GM19351 (cell line): Measurements from ENCODE around the gene CEP128.

Experiments
- ATAC-seq: cut with Tn5 transposase; IDR thresholded peaks from one replicate; pipeline ENCODE4 v1.9.1; 2021; ENCODE audit warnings: mild to moderate bottlenecking, moderate library complexity; ENCODE audit not compliant: unreplicated experiment

The CEP128 gene

DNA sequence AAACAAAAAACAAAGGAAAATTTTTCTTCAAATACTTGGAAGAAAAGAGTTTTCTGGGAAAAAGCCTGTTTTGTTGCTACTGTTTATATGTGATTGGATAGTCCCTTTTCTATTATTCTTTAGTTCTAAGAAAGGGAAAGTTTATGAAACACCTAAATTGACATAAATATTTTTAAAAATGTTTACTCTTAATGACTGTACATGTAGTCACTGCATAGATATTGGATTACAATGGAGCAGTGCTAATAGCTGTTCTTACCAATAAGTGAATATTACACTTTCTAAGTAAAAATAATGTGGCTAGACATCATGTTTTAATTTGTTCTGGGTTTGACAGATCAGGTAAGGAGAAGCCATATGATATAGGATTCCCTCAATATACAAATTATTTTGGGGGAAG, 377.5 kb downstream of the CEP128 start:
- no peak for ATAC-seq

DNA sequence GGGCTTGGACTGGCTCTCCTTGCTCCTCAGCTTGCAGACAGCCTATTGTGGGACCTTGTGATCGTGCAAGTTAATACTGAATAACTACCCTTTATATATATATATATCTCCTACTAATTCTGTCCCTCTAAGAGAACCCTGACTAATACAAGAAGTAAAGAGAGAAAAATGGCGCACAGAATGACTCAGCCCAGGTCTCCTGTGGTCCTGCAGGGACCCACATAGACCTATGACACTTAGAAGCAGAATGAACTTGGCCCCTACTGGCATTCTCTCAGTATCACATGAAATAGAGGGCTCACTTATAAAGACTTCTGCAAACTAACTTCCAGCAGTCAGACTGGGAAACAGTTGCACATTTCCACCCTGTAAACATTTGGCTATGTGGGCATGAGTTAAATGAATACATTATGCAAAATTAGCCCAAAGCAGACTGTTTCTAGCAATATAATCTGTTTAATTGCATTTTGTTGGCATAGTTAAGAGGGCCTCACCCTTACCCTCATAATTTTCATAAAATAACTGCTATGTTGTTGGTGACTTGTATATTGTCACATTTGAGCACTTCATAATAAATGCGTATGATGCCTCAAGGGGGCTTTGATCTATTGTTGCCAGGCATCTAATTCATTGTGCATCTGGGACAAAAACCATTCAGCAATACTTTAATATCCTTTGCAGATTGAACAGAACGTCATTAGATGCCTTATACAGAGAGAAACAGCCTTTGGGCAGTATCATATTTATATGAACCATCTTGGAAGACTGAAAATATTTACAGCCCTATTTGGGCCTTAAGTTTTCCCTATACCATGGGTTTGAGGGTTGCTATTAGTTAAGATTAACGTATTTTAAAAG, 380.5 kb downstream of the CEP128 start:
- peak; percentile 94 for ATAC-seq

DNA sequence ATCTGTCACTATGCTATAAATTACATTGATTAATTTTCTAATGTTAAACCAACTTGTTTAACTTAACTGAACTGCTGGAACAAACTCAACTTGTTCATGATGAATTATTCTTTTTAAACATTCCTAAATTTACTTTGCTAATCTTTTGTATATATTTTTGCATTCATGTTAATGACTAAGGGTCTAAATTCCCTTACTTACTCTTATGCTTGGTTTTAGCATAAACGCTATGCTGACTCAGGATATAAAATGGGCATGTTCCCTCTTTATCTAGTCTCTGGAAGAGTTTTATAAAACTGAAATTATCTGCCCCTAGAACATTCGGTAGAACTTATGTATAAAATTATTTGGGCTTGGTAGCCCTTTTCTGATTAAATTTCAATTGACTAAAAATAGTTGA, 387.4 kb downstream of the CEP128 start:
- no peak for ATAC-seq

DNA sequence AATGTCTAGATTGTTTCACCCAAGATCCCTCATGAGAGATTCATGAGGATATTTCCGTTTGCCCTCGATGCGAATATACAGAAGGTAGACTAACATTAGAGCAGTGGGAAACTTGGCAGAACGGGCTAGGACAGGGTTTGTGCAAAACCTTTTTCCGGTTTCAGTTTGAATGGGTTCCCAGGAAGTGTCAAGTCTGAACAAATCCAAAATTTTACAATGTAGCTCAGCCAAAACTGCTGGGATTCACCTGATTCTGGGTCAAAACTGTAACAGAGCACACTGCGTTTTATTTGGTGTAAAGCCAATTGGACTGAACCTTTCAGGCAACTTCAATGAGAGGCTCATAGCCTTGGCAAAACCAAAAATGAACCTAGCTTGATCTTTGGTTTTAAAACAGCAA, 392.4 kb downstream of the CEP128 start:
- ATAC-seq, result no peak

DNA sequence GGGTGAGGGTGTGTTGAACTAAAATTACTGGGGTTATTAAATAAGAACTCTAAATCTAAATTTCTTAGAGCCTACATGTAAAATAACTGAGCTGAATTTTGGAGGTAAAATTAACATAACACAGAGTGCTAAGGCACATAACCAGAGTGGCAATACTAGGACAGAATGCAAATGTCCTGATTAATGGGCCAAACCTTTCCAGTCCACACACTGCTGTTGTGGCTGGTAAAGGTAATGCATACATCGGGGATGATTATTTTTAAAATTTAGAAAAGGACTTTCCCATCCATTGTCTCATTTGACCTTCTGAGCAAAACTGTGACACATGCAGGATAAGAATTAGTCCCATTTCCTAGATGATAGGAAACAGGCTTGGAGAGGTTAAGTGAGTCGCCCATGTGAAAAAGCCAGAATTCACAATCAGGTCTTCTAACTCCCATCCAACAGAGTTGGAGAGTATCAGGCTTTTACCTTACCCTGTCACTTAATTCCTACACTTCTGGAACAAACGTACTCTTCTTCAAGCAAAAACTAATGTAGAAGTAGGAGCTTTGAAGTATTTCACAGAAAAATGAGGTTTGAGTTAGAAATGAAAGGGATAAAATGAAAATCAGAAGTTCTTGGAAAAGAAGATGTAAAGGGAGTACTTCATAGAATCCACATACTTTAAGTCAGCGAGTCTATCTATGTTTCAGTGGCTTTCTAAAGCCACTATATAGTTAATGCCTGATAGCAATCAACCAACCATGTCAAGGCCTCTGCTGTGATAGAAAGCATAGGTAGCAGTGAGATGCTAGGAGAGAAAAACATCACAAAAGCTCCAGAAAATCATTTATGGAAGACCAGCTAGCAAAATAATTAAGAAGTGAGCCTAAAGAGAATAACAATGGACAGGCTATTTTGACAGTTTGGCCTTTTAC, 395.3 kb downstream of the CEP128 start:
- no peak for ATAC-seq

DNA sequence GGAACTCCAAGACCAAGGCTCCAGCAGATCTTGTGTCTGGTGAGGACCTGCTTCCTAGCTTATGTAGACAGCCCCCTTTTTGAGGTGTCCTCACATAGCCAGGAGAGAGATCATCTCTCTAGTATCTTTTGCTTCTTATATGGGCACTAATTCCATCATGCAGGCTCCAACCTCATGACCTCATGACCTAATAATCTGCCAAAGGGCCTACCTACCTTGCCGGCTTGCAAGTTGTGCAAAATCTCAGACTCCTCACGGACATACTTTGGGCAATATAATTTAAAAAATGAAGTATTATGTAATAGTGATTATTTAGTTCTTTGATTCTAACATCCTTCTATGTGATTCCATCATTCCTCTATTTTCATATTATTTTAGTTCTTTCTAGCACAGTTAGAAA, 397.2 kb downstream of the CEP128 start:
- ATAC-seq, result no peak

DNA sequence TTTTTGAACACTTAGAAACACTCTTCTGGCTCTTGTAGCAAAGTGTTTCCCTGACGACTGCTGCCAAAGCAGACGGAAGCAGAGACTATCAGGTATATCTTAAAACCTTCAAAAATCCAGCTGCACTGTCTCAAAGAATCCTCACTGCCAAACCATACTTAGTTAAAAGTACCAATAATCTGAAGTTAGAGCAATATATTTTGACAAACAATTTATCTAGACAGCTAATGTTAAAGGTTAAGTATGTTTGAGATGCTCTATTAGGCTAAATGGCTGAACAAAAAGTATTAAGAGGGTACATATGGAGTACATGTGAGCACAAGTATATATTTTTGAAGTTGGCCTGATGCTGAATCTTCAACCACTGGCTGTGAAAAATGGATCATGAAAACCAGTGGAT, 398.3 kb downstream of the CEP128 start:
- no peak for ATAC-seq

DNA sequence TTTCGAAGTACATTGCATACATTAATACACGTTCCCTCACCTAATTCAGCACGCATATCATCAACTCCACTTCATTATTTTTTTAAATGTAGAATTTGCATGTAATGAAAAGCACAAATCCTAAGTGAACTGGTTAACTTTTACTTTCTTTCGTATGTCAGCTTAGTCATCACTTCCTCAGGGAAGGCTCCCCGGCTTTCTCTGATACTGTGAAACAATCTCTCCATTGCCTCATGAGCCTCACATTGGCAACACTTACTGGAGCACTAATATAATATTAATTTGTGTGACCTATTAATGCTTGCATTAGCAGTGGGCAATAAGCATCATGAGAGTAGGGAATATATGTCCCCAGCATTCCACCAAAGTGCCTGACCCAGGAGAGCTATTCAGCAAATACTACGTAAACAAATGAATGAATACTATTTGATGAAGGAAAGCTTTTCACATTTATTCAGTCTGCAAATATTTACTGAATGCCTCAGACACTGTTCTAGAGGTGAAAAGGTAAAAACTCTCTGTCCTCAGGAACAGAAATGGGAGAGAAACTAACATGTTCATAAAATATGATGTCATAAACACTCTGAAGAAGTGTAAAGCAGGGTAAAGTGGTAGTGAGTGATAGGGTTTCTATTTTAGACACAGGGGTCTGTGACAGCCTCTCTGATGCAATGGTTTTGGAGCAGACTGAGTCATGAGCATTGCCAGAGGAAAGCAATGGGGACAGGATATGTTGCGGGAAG, 402.7 kb downstream of the CEP128 start:
- no peak for ATAC-seq

DNA sequence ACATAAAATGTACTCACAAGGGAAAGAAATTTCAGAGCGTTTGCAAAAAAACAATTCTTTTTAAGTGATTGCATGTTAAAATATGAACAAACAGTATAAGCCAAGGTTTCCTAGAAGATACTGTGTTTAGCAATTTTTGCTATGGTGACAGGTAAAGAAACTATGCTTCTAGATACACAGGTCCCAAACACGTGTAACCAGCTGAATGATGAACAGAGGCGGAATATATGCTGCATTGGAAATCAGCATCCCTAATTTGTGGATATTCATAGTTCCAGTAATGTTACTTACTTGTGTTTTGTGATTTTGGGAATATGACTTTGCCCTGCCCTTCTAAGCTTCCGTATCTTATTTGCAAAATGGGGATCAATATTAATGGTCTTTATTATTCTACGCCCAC, 403.9 kb downstream of the CEP128 start:
- ATAC-seq, result no peak

DNA sequence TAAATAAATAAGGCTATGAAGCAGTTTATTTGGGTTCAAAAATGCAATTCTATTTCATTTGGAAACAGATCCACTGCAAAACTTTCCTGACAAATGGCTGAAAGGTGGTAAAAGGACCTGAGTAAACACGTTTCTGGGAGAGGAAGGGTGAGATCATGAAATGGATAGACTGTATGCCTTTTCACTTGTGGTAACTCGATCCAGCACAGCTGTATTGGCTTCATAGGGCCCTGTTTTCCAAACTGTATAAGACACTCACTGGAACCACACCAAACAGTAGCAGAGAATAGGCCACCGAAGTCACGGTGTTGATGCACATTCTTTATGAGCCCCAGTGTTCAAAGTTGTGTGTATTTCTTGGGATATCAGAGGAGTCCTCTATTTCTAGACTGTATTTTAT, 405.1 kb downstream of the CEP128 start:
- ATAC-seq, result no peak

DNA sequence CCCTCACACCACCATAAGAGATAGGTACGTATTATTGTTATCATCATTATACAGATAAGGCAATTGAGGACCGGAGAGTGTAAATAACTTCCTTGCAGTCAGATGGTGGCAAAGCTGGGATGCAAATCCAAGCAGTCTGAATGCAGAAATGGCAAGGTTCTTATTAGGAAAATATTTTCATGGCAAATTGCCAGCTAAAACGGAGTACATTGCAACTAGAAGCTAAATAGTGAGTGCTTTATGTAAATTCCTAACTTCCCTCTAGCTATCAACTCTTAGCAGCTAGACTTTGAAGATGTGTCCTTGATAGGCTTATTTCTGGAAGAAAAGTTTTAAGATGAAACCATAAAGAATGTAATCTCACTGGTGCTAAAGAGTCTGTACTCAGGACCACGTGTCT, 406.4 kb downstream of the CEP128 start:
- ATAC-seq, result no peak

DNA sequence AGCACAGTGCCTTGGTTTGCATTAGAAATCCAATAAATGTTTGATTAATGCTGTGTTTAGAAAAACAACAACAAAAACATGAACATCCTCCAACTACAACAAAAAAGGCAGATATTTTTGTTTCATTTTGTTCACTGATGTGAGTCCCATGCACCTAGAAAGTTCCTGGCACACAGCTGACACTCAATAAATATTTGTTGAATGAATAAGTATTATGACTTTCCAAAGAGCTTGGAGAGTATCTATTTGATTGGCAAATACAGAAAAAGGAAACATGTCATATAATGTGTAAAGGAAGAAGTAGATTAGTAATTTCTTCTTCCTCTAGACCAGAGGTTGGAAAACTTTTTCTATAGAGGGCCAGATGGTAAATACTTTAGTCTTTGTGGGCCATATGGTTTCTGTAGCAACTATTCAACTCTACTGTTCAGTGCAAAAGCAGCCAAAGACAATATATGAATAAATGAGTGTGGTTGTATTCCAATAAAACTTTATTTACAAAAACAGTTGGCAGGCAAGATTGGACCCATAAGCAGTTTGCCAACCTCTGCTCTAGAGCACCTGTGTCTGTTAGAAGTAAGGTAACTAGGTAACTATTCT, 417.9 kb downstream of the CEP128 start:
- ATAC-seq, result no peak

DNA sequence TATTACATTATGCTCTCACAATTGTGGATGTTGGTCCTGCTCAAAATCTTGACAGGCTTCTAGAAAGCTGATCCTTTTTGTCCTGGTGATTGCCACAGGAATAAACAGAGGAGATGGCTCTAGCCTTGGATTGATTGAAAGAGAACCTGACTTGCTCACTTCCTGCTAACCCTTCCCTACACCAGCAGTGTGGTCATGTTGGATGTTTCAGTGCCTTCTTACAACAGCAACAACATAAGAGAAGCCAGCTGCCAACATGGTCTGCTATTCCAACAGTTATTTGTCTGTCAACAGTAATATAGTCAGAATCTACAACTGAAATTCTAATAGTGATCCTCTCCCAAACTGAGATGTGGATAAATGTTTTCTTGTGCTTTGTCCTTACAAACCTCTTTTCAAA, 418.6 kb downstream of the CEP128 start:
- no peak for ATAC-seq

DNA sequence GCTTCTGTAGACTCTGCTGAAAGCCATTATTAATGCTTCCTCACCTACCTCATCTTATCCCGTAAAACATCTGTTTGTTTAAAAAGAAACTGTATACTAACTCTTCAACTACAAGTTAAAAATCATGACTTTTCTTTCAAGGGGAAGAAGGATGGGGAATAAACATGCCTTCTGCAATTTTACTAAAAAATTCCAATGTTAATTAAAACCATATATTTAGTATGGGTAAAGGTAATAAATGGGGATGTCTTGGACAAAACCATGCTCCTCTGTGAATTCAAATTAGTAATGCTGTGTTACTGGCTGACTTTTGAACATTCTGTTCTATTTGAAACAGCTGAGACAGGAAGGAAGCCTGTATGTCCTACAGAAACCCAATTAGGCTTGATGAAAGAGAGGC, 419.1 kb downstream of the CEP128 start:
- no peak for ATAC-seq

DNA sequence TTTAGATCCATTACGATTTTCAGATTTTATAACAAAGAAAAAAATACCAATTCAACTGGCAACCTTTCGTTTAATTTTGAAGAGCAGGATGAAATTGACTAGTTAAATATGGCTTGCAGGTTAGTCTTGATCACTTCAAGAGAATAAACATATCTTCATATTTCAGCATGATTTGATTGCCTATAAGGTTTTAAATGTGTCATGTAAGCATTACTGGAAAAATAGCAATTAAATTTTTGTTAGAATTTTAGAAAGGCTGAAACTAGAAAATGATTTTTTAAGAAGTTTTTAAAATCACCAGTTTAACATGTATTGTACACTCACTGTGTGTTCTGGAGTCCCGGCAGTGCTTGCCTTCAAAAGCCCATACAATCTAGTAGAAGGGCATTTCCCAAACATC, 420.1 kb downstream of the CEP128 start:
- ATAC-seq, result no peak

DNA sequence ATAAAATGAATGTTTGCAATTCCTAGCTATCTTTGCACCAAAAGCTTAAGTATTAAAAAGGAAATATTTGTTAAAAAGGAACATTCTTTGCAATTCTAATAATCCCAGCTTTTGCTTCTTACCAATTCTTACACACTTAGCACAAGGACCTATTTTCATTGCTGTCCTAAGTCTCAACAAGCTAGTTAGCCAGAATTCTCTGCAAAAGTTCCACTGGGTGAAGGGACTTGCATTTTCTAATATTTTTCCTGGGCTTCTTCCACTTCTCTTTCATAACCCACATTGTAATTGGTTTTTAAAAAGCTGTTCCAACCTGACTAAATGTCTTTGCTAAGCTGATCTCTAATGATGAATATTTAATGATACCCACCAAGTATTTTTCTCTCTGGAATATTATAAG, 422.5 kb downstream of the CEP128 start:
- no peak for ATAC-seq

DNA sequence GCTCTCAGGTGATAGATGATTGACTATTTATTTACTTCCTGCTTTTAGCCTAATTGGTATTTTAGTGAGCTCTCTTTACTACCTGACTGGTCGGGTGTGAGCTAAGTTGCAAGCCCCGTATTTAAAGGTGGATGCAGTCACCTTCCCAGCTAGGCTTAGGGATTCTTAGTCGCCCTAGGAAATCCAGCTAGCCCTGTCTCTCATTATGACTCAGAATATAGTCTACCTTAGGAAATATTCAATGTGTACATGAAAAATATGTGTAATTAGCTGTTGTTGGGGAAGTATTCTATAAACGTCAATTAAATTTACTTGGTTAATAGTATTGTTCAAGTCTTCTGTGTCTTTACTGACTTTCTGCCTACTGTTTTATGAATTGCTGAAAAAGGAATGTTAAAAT, 423.4 kb downstream of the CEP128 start:
- ATAC-seq, result no peak

DNA sequence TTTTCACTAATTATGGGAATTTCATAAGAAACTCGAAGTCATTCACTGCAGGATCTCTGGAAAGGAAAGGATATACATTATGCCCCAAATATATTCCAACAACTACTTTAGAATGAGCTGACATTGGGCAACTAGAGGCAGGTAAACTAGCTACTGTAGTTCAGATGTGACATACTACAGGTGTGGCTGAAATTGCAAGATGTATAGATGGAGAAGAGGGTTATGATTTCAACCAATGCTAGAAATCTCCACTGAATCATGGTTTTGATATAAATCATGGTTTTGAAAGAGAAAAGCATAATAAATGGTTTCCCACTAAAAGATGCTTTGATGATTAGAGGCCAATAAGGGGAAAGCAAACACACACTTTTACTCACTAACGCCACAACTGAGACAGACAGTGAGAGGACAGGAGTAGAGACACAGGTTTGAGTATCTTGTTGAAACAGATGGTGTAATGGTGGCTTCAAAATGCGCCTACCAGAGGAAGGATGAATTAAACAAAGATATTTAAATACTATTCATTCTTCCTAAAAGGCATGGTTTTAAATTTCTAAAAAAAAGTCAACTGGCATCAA, 434.2 kb downstream of the CEP128 start:
- no peak for ATAC-seq

DNA sequence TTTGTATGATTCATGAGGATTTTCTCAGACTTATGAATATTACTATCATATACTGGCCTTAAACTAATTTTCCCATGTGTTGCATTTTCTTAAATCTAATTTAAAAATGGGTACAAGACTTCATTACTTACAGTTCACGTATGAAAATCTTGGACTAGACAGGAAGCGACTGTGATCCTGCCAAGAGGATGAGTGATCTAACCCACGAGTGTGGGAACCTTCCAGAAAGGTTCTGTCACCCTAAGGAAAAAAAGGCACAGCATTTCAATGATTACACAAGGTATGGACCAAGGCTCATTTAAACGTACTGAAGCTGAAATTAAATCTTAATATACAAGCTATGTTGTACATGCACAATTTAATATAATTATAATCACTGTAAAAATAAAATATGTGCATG, 436.8 kb downstream of the CEP128 start:
- no peak for ATAC-seq

DNA sequence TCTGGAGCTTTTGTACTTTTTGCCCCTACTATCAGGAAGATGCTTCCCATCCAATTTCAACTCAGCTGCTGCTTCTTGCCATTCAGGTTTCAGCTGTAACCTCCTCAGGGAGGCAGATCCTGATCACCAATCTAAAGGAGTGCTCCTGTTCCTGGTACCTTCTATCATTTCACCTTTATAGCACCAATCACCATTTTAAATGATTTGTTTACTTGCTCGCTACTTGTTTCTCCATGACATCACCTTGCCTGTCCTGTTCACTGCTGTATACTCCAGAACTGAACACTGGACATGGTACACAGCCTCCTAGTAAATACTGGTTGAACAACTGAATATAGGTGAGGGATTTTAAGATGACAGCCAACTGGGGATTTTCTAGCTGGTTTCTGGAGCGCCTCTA, 443.0 kb downstream of the CEP128 start:
- ATAC-seq, result no peak

DNA sequence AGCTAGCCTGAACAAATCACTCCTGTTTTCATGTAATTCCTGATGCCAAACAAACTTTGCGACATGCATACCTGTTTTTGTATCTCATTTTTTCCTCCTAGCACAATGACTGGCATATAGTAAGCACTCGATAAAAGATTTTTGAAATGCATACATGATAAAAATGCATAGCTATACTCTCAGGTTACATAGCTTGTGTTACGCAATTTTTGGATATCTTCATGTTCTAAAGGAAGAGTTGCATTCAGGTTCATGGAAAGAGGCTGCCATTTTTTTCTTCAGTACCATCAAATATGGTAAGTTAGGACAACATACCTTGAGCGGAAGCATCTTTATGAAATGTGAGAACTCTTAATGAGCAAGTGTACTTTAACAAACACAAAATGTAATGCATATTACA, 445.4 kb downstream of the CEP128 start:
- ATAC-seq, result no peak
